ENCODE measurements around the gene TKT. TPM values are rescaled to one million over a fixed set of nuclear protein-coding genes. Genes with fewer than 3 reads are reported as not detected.
A peak's percentile ranks its signal among the peaks of the same experiment; 100 is the strongest.

Gene TKT
- total and polyA plus RNA-seq, 2 of the 13 experiments (the other 11 are each of a cell fraction or from before 2014, with no cell fraction given): 150 to 238 TPM

DNA sequence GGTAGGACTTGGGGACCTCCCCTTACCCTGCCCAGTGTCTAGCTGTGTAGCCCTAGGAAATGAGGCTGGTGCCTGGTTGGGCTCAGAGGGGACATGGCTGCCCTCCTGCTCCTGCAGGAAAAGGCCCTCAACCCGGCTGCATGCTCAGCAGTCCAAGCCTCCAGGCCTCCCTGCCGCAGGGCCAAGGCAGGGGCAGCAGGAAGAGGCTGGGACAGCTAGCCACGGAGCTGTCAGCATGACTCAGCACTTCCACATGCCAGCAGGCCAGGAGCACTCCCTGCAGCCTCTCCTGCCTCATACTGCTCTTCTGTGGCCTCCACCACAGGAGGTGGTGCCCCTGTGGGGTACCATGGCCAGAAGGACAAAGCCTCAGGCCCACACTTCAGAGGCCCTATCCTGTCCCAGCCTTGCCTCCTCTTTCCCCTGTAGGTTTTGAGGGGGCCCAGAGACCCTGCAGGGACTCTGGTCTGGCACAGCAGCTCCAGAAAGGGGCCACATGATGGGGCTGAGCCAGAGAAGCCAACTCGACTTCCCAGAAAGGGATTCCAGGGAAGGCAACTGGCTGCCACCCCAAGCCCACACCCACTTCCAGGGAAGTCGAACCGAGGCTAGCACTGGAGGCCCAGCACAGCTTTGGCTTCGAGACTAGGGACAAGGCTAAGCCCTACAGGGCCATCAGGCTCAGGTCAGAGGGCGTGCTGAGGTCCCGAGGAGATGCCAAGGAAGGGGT, 19.5 kb downstream of the TKT start:
- peak overlapping the region; percentile 43; the same call in 1 of the 2 replicates for H3K9ac ChIP-seq (ENCODE audit: insufficient read depth, low read depth, low read length)
- H3K9me3 ChIP-seq (ENCODE audit: low read length): no peaks in the 10 kb centered on the region
- H3K79me2 ChIP-seq (ENCODE audit: insufficient read depth, low read length): peaks cover 2% of the 10 kb centered on the region
- peak; percentile 66 for ATAC-seq
- DNase-seq (ENCODE audit: low spot score): peak; percentile 52
- 89% methylated on average over 6 of the region's 9 CpGs for WGBS (ENCODE audit: low lambda C conversion rate)
- no TSS peak for BruUV-seq (replicated peaks)
- CTCF ChIA-PET (ENCODE audit: low intra/inter-chr PET ratio, low total read pairs): no interaction called here
- H4K20me1 ChIP-seq (ENCODE audit: insufficient read depth, low read length): no peaks in the 10 kb centered on the region; the same call in 1 of the 2 replicates
- peak overlapping the region; percentile 74 for H3K27ac ChIP-seq (ENCODE audit: extremely low read length, insufficient read depth, low read length)
- intact Hi-C loops (cut with micrococcal nuclease; ENCODE audit: unreplicated experiment) (no loop called here), in situ Hi-C loops (cut with HindIII; ENCODE audit: extremely low pct_ligation_motif_present, low pct_unique_long_range_greater_than_20kb) (no loop called here)
- FAIRE-seq: no peak
- H3K36me3 ChIP-seq (replicated peaks in 1 of 2; ENCODE audit: control insufficient read depth in 1 of 2, insufficient read depth in 2 of 2, low read length in 2 of 2): peaks cover 56 to 79% of the 10 kb centered on the region in 2 experiments
- H3K4me2 ChIP-seq (ENCODE audit: low read depth, low read length): no peak overlapping the region
- peaks cover 44% of the 10 kb centered on the region for H3K4me1 ChIP-seq (ENCODE audit: insufficient read depth, low read length)
- POLR2A ChIA-PET: no interaction called here
- no peak overlapping the region for H2AFZ ChIP-seq (ENCODE audit: low read length)
- H3K4me3 ChIP-seq (replicated peaks in 1 of 3; ENCODE audit: insufficient read depth in 1 of 3, low read depth in 2 of 3, low read length in 3 of 3): no peak overlapping the region
- H3K27me3 ChIP-seq (ENCODE audit: control insufficient read depth in 1 of 2, insufficient read depth in 2 of 2, low read length in 2 of 2): no peaks in the 10 kb centered on the region
- TF ChIP-seq, protein P1, sequence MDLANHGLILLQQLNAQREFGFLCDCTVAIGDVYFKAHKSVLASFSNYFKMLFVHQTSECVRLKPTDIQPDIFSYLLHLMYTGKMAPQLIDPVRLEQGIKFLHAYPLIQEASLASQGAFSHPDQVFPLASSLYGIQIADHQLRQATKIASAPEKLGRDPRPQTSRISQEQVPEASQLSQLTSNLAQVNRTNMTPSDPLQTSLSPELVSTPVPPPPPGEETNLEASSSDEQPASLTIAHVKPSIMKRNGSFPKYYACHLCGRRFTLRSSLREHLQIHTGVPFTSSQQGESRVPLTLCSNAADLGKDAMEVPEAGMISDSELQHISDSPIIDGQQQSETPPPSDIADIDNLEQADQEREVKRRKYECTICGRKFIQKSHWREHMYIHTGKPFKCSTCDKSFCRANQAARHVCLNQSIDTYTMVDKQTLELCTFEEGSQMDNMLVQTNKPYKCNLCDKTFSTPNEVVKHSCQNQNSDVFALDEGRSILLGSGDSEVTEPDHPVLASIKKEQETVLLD (CRISPR knock-in tag; IDR thresholded peaks at IDR 0.05; ENCODE audit: low read depth): no peak
- TF ChIP-seq NFIB (CRISPR knock-in tag; IDR thresholded peaks at IDR 0.05; ENCODE audit: borderline replicate concordance): no peak
- TF ChIP-seq, protein P2, sequence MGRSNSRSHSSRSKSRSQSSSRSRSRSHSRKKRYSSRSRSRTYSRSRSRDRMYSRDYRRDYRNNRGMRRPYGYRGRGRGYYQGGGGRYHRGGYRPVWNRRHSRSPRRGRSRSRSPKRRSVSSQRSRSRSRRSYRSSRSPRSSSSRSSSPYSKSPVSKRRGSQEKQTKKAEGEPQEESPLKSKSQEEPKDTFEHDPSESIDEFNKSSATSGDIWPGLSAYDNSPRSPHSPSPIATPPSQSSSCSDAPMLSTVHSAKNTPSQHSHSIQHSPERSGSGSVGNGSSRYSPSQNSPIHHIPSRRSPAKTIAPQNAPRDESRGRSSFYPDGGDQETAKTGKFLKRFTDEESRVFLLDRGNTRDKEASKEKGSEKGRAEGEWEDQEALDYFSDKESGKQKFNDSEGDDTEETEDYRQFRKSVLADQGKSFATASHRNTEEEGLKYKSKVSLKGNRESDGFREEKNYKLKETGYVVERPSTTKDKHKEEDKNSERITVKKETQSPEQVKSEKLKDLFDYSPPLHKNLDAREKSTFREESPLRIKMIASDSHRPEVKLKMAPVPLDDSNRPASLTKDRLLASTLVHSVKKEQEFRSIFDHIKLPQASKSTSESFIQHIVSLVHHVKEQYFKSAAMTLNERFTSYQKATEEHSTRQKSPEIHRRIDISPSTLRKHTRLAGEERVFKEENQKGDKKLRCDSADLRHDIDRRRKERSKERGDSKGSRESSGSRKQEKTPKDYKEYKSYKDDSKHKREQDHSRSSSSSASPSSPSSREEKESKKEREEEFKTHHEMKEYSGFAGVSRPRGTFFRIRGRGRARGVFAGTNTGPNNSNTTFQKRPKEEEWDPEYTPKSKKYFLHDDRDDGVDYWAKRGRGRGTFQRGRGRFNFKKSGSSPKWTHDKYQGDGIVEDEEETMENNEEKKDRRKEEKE (IDR thresholded peaks at IDR 0.05): no peak
- no peak for TF ChIP-seq ZNF333 (CRISPR knock-in tag; IDR thresholded peaks at IDR 0.05; ENCODE audit: borderline replicate concordance)
- TF ChIP-seq TEAD2 (CRISPR knock-in tag; IDR thresholded peaks at IDR 0.05): no peak
- TF ChIP-seq SMYD3 (CRISPR knock-in tag; IDR thresholded peaks at IDR 0.05): no peak
- TF ChIP-seq CBX1 (IDR thresholded peaks at IDR 0.05; ENCODE audit: low read depth): peak; percentile 9
- TF ChIP-seq NFE2L2 (IDR thresholded peaks at IDR 0.05; ENCODE audit: low read length): peak; percentile 99
- peak; percentile 97 for TF ChIP-seq MAFG (CRISPR knock-in tag; IDR thresholded peaks at IDR 0.05)
- 0 out of 2 replicates have a peak, but pooled peaks have one; percentile 21 for TF ChIP-seq KMT2B (CRISPR knock-in tag; IDR thresholded peaks at IDR 0.05)
- TF ChIP-seq ZNF543 (CRISPR knock-in tag; IDR thresholded peaks at IDR 0.05): 0 out of 2 replicates have a peak, but pooled peaks have one; percentile 34
- TF ChIP-seq ERF (CRISPR knock-in tag; IDR thresholded peaks at IDR 0.05): peak; percentile 62; the same call in 1 of the 2 replicates
- TF ChIP-seq, protein P3, sequence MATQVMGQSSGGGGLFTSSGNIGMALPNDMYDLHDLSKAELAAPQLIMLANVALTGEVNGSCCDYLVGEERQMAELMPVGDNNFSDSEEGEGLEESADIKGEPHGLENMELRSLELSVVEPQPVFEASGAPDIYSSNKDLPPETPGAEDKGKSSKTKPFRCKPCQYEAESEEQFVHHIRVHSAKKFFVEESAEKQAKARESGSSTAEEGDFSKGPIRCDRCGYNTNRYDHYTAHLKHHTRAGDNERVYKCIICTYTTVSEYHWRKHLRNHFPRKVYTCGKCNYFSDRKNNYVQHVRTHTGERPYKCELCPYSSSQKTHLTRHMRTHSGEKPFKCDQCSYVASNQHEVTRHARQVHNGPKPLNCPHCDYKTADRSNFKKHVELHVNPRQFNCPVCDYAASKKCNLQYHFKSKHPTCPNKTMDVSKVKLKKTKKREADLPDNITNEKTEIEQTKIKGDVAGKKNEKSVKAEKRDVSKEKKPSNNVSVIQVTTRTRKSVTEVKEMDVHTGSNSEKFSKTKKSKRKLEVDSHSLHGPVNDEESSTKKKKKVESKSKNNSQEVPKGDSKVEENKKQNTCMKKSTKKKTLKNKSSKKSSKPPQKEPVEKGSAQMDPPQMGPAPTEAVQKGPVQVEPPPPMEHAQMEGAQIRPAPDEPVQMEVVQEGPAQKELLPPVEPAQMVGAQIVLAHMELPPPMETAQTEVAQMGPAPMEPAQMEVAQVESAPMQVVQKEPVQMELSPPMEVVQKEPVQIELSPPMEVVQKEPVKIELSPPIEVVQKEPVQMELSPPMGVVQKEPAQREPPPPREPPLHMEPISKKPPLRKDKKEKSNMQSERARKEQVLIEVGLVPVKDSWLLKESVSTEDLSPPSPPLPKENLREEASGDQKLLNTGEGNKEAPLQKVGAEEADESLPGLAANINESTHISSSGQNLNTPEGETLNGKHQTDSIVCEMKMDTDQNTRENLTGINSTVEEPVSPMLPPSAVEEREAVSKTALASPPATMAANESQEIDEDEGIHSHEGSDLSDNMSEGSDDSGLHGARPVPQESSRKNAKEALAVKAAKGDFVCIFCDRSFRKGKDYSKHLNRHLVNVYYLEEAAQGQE (IDR thresholded peaks at IDR 0.05; ENCODE audit: borderline replicate concordance in 1 of 2, low read depth in 1 of 2, low read length in 2 of 2): 0 out of 4 replicates have a peak, but pooled peaks of 1 of the 2 experiments have one; percentile 13
- peak; percentile 6; the same call in 1 of the 2 replicates for TF ChIP-seq BCL6 (CRISPR knock-in tag; IDR thresholded peaks at IDR 0.05)
- TF ChIP-seq ZSCAN20 (CRISPR knock-in tag; IDR thresholded peaks at IDR 0.05; ENCODE audit: borderline replicate concordance): no peak
- no peak for TF ChIP-seq HHEX (CRISPR knock-in tag; IDR thresholded peaks at IDR 0.05)
